GM18858 (cell line): ENCODE data around the gene SLC25A47.
"Not testable (repeated sequence)": the region's sequence is repeated elsewhere in the genome, so short reads cannot be mapped to it uniquely, and the experiment has no call there.

ENCODE experiments used
- ATAC-seq: cut with Tn5 transposase; IDR thresholded peaks from one replicate; pipeline ENCODE4 v1.9.1; 2021; ENCODE audit not compliant: unreplicated experiment

The SLC25A47 gene

DNA sequence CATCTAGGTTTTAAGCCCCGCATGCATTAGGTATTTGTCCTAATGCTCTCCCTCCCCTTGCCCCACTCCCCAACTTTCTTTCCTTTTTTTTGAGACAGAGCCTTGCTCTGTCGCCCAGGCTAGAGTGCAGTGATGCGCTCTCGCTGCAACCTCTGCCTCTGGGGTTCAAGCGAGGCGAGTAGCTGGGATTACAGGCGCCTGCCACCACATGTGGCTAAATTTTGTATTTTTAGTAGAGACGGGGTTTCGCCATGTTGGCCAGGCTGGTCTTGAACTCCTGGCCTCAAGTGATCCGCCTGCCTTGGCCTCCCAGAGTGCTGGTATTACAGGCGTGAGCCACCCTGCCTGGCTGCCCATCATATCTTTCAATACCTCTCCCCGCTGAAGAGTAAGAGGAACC, 19.7 kb downstream of the SLC25A47 start:
- ATAC-seq, result not testable (repeated sequence)

DNA sequence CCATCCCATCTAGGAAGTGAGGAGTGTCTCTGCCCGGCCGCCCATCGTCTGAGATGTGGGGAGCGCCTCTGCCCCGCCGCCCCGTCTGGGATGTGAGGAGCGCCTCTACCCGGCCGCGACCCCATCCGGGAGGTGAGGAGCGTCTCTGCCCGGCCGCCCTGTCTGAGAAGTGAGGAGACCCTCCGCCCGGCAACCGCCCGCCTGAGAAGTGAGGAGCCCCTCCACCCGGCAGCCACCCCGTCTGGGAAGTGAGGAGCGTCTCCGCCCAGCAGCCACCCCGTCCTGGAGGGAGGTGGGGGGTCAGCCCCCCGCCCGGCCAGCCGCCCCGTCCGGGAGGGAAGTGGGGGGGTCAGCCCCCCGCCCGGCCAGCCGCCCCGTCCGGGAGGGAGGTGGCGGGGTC, 21.5 kb downstream of the SLC25A47 start:
- ATAC-seq, result not testable (repeated sequence)

DNA sequence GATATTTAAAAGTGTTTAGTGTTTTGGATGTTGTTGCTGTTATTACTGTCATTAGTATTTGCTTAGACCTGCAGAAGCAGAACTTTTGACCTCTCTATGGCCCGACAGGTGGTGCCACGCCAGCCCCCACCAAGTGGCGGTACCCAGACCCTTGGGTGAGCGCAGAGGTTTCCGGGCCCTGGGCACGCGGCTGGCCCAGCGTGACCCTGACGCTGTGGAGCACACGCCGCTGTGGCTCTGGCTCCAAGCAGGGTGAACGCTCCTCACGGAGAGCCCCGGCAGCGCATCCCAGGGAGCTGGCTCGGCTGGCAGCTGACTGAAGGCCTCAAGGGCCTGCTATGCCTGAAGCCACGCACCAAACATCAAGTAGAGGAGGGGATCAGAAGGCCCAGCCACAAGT, 22.6 kb downstream of the SLC25A47 start:
- ATAC-seq, result no peak

DNA sequence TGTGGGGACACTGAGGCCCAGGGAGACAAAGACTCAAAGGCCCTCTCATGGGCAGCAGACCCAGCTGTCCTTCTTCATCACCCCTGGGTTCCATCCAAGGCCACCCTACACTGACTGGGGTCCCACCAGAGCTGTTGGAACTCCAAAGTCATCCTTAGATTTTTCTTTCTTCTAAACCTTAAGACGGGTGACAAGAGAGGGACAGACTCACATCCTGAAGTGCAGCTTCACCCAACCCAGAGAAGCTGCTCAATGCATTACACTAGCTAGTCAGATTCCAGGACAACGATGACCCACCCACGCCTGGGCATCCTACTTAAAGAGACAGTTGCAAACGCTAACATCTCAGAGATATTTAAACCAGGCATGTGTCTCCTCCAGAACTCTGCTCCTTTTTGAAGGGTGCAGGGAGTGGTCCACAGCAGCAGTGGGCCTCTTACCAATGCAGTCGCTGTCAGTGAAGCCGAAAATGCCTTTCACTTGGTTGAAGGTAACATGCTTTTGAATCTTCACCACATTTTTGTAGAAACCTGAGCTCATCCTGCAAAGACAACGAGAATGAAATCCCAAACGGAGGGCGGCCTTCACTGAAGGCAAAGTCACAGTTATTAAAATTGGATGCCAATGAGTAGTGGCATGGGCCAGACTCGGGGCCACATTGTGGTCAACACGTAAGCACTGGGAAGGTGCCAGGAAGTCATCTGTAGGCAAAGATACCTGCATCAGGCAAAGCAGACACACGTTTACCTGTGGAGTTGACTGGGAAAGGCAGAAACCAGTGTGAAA, 23.4 kb downstream of the SLC25A47 start:
- no peak for ATAC-seq

DNA sequence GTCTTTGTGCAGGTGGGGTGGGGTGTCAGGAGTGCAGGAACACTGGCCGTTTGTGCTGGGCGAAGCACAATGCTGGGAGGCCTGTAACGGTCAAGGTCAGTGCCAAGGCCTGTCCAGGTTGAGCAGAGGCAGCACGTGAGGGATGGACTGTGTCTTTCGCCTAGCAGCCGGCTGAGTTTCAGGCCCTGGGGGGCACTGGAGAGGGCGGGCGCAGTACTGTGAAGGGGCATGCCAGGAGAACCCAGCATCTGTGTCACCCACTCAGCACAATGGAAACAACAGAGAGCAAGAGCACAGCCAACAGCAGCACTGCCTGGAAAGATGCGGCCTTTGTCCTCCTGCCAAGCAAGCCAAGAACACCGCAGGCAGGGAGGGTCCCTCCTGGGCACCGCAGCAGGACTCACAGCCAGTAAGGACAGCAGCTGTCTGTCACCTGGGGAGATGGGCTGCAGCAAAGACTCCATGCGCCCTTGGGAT, 25.2 kb downstream of the SLC25A47 start:
- no peak for ATAC-seq

DNA sequence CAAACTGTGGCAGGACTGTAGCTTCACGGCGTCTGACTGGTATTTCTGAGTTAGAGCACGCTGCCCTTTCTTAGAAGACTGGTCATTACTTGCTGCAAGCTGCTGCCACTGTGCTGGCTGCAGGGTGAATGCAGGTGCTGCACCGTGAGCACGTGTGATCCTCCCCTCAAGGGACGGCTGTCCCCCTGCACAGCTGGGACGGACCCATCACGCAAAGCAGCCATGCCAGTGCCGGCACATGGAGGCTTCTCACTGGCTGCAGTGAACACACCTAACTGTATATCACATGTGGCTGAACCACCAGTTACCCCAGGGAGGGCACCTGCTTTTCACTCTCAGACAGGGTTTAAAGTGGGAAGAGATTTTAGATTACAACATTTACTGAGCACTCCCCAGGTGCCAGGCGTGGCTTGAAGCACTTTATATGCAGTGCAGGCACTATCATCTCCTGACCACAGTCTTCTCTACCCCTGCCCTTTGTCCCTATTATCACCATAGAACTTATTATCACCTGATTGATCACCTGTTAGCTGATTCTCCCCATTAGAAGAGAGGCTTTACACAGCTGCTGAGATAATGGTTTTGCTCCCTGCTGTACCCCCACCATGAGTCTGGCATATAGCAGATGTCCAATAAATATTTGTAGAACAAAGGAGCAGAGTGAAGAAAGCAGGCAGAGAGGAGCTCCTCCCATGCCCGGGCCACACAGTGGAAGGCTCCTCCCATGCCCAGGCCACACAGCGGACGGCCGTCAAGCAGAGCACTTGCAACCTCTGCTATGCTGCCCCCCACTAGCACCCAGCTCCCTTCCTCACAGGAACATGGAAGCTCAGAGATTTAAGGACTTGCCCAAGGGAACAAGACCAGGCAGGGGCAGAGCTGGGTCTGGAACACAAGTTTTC, 25.9 kb downstream of the SLC25A47 start:
- ATAC-seq, result no peak

DNA sequence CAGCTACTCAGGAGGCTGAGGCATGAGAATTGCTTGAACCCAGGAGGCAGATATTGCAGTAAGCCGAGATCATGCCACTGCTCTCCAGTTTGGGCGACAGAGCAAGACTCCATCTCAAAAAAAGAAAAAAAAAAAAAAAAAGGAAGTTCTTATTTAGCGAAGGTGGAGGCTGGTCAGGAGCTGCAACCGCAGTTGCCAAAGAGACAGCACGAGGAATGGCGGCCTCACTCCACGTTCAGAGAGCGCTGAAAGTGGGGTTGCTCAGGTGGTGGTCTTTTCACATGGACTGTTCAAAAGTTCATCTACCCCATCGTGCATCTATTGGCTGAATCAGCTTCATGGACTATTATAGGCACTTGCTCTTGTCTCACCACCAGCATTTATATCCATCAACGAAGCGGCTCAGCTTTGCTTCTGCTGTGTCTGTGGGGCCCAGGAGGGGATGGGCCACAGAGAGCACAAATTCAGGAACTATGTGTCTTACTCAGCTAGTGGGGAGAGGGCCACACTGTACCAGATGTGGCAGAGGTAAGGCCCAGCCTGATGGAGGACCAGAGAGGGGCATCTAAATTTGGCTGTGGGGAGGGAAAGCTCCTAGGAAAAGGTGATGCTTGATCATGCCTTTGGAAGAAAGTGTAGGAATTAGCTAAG, 27.3 kb downstream of the SLC25A47 start:
- no peak for ATAC-seq

DNA sequence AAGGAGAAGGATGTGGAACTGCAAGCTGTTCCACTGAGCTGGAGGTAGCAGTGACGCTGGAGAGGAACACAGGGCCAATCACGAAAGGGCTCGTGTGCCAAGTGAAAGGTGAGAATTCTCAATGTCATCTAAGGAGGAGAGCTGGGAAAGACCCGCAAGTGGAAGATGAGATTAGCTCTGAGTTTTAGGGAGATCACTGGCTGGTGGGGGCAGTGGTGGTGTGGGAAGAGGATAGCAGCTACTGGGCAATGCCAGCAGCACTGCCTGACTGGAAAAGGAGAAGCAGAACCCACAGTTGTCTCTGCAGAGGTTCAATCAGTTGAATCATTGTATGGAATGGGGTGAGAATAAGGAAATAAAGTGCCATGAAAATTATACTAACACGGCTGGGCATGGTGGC, 27.8 kb downstream of the SLC25A47 start:
- ATAC-seq, result no peak

DNA sequence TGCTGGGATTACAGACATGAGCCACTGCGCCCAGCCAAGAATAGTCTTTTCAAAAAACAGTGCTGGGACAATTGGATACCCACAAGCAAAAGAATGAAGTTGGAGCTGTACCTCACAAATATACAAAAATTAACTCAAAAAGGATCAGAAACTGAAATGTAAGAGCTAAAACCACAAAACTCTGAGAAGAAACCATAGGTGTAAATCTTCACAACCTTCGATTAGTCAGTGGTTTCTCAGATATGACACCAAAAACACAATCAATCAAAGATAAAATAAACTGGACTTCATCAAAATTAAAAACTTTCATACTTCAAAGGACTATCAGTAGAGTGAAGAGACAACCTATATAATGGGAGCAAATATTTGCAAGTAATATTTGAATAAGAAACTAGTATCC, 35.3 kb downstream of the SLC25A47 start:
- ATAC-seq, result no peak

DNA sequence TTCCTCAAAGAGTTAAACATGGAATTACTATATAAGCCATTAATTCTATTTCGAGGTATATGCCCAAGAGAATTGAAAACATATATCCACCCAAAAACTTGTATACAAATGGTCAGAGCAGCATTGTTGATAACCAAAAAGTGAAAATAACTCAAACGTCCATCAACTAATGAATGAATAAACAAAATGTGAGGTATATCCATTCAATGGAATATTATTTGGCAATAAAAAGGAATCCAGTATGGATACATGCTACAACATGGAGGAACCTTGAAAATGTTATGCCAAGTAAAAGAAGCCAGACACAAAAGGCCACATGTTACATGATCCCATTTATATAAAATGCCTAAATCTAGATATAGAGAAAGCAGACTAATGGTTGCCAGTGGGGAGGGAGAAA, 36.0 kb downstream of the SLC25A47 start:
- no peak for ATAC-seq

DNA sequence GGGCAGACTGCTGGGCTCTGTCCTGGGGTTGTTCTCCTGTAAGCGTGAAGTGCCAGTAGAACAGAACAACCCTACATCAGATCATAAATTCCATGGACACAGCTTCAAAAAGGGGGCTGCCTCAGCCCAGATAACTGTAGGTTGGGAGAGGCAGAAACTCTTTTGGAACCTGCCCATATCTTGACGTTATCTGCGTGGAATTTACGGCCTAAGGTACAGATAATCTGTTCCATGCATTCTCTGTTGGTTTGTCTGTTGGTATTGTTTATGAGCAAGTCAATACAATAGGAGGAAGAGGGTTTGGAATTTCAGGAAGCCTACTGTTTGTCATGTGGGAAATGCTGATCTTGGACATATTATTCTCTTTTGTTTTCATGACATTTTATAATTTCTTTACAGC, 36.7 kb downstream of the SLC25A47 start:
- ATAC-seq, result no peak

DNA sequence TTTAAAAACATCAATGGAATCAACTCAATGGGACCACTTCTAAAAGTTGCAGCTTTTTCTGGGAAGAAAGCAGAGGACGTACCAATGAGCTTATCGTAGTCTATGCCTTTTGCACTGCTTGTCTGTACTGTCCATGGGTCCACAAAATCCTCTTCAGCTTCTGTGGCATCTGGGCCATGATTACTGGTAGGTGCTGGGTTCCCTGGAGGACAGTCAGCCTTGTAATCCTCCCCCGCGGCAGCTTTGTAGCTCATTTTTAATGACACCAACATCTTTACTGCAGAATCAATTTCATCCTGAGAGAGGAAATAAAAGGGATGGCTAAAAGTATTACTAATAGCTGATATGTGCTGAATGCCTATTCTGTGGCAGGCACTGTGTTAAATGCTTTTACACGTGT, 38.5 kb downstream of the SLC25A47 start:
- no peak for ATAC-seq

DNA sequence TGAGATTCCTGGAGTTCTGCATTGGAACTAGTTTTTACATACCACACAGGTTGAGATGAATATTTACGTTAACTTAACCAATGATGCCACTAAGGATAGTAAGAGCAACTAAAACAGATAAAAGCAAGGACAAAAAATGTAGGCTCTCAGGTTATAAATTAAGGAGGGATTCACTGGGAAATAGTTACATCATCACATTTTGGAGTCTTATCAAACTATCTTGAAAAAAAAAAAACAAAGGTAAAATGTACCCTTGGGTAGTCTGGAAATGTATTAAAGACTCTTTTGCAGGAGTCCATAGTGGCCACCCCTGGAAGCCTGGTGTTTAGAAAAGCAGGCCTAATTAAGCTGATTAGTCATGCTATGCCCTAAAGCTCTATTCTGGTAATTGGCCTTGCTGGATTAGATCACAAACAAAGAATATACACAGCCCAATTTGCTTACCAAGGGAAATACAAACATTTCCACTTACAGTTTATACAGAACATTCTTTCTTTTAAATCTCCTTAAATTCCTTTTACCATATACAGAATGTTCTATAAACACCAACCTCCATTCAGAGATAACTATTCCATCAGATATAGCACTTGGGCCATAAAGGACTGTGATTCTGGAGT, 39.3 kb downstream of the SLC25A47 start:
- no peak for ATAC-seq

DNA sequence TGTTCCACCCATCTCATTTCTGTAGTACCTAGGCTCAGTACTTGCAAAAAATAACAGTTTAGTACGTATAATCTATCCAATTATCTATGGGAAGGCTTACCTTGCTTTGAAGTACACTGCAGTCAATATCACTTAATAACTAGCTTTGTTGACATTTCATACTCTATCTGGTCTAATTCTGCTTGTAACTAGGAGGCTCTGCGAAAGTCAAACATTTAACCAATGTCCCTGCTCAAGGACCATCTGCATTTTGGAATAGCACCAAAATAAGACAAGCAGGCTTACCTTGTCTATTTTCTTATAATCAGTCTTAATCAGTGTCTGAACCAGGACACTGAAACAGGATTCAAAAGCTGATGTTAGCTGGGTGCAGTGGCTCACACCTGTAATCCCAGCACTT, 39.9 kb downstream of the SLC25A47 start:
- no peak for ATAC-seq

DNA sequence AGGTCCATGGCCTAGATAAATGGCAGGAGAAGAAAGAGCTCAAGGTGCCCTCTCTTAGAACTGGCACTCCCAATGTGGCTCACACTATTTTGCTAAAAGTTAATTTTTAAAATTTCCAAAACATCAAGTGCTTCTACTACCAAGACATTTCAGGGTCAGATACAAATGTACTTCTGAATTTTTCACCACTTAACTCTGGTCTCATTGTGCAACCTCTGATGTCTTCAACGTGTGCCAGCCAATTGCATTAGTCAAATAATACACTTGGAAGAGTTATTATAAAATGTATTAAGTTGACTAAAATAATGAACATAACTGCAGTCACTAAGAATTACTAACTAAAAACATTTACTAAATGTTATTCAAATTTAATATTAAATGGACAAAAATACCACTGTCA, 41.3 kb downstream of the SLC25A47 start:
- no peak for ATAC-seq

DNA sequence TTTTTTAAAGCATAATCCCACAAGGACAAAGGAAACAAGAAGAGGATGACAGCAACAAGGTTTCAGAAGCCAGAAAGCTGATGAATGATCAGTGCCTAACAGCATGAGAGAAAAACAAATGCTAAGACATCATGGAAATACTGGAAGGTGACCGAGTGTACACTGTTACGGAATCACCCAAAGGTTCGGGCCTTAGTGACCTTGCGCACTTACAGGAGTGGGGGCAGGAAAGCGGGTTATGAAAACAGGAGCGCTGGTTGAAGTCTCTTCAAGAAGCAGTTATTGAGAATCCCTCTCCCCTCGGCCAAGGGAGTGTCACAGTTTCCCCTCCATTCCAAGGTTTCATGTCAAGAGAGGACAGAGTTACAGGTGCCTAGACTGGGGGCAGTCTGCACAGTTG, 42.6 kb downstream of the SLC25A47 start:
- ATAC-seq, result no peak

DNA sequence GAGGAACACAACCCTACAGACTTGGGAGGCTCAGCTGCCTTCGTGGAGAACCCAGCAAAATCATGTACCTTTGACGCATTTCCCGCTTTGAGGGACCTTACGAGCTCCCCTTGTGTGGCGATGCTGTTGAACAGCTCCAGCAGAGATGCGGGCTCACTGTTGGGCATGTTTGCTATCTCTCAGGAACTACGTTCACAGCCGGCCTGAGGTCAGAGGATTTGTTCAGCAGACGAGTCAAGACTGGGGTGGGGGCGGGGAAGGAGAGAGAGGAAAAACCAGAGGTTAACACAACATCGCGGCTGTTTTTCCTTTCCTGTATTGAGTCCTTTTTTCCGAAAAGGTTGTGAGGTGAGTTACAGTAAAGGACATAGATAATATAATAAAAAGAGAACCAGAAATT, 45.9 kb downstream of the SLC25A47 start:
- ATAC-seq, result no peak

DNA sequence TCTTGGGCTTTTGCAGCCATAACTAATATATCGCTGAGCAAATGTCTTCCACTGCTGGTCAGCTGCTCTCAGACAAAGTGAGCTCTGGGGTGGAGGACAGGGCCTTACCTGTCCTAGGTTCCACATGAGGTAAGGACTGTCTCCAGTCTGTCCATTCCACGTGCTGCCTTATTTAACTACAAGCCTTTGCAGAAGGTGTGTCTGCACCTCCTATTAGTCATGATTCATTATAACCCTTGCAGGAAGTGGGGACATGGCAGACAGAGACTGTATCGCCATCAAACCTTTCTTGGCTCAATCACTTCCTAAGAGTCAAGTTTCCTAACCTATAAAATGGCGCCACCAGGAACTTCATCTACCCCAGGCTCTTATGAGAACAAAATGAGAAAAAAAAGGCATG, 46.9 kb downstream of the SLC25A47 start:
- no peak for ATAC-seq

DNA sequence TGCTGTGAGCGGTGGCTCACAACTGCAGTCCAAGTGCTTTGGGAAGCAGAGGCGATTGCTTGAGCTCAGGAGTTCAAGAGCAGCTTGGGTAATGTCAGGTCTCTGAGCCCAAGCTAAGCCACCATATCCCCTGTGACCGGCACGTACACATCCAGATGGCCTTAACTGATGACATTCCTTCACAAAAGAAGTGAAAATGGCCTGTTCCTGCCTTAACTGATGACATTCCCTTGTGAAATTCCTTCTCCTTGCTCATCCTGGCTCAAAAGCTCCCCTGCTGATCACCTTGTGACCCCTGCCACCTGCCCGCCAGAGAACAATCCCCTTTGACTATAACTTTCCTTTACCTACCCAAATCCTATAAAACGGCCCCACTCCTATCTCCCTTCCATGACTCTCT, 48.6 kb downstream of the SLC25A47 start:
- ATAC-seq, result no peak

DNA sequence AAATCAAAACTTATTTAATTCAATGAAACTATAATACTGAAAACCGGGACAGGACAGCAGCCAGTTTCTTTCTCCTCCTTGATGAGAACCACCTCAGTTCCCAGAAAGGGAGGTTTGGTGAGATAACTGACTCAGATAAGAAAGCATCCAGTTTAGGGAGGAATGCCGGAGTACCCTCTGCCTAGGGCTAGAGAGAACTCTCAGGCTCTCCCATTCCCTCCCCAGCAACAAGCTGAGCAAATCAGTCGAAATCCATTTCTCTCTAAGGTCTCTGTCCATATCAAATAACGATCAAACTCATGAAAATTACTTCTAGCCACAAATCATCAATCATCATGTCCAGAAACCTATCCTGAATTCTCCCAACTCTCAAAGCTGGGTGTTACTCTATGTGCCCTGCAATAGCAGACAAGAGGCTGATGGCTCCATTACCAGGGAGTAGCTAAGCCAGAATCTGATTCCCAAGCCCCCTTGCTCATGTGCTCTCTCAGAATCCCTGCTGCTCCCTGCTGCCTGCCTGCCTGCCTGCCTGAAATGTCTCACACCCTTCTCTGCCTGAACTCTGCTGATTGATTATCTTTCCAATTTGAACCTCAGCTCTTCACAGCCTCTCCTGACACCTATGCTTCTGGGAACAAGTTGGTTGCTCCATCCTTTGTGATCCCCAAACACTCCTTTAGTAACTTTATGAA, 49.4 kb downstream of the SLC25A47 start:
- ATAC-seq, result no peak

DNA sequence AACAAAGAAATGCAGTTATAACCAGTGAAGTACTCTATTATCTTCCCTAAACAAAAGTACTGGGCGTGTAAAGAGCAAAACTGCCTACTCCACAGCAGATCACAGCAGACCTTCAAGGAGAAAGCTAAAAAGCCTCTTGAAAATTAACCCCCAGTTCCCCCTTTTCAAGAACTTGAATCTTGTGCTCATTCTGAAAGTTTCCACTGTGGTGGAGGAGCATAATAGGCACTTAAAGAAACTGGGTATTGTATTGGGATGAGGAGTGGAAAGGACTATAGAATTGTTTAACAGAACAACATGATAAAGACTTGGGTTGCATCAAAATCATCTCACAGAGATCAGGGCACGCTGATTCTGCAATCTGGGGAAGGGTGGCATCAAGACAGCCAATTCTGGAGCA, 51.1 kb downstream of the SLC25A47 start:
- ATAC-seq, result no peak
